H1 (cell line): Measurements from ENCODE around the gene LRRK1. TPM values are rescaled to one million over a fixed set of nuclear protein-coding genes. Genes with fewer than 3 reads are reported as not detected.

Source experiments
- CTCF ChIA-PET: fragments of 300-600 bp; sonication (Branson Sonifier 250); formaldehyde crosslinking; loops from one replicate; lab custom pipeline; 2021; ENCODE audit not compliant: partially characterized antibody; lab: Charles Lee
- POLR2A ChIA-PET: fragments of 300-600 bp; sonication (Branson Sonifier 250); formaldehyde crosslinking; loops from one replicate; lab custom pipeline; 2021; ENCODE audit warnings: inconsistent platforms; ENCODE audit not compliant: partially characterized antibody; lab: Charles Lee
- DNase-seq, 2 experiments: peaks; one replicate each; pipeline versions ENCODE4 v3.0.0 to v3.0.0-alpha.2; 2010 to 2022; ENCODE audit warnings: low spot score in 2 of 2, low read depth in 1 of 2, mixed read lengths in 1 of 2
- FAIRE-seq: peaks from 2 replicates; lab custom pipeline; 2011; peaks lifted over from hg19 to GRCh38; lab: Jason Lieb, UNC
- H2AFZ ChIP-seq: 2 replicates; pipeline ENCODE4 v1.8.1; 2012; ENCODE audit warnings: low read length, inconsistent platforms
- H2AK5ac ChIP-seq: 2 replicates; pipeline ENCODE4 v1.6.1; 2013; ENCODE audit warnings: low read depth, low read length
- H2BK120ac ChIP-seq: replicated peaks from 2 replicates; pipeline ENCODE3; 2013; ENCODE audit warnings: low read depth, low read length, inconsistent platforms
- H2BK12ac ChIP-seq: 2 replicates; pipeline ENCODE4 v1.6.1; 2013; ENCODE audit warnings: low read depth, low read length
- H2BK15ac ChIP-seq: 2 replicates; pipeline ENCODE4 v1.6.1; 2013; ENCODE audit warnings: low read length
- H2BK20ac ChIP-seq: 2 replicates; pipeline ENCODE4 v1.6.1; 2013; ENCODE audit warnings: low read length
- H2BK5ac ChIP-seq: 2 replicates; pipeline ENCODE4 v1.6.1; 2013; ENCODE audit warnings: low read depth, low read length
- H3K14ac ChIP-seq: 2 replicates; pipeline ENCODE4 v1.6.1; 2013; ENCODE audit warnings: inconsistent platforms; ENCODE audit not compliant: insufficient read length
- H3K18ac ChIP-seq: 2 replicates; pipeline ENCODE4 v1.6.1; 2013; ENCODE audit warnings: low read length; ENCODE audit errors: extremely low read depth
- H3K23ac ChIP-seq: 2 replicates; pipeline ENCODE4 v1.6.1; 2013; ENCODE audit warnings: inconsistent platforms; ENCODE audit not compliant: insufficient read length
- H3K23me2 ChIP-seq: 2 replicates; pipeline ENCODE4 v1.6.1; 2013; ENCODE audit warnings: low read depth, low read length
- H3K27ac ChIP-seq: 2 replicates; pipeline ENCODE4 v1.6.1; 2011; ENCODE audit warnings: low read depth, low read length, inconsistent platforms
- H3K27me3 ChIP-seq, 4 experiments: replicated peaks in 1 of 4; 1 replicate in 1 of 4; 2 replicates in 3 of 4; pipeline versions ENCODE4 v1.6.1 to v1.8.1; 2011 to 2013; ENCODE audit warnings: low read length in 3 of 4, mild to moderate bottlenecking in 3 of 4, inconsistent platforms in 2 of 4, mixed read lengths in 2 of 4, moderate library complexity in 1 of 4; ENCODE audit not compliant: control insufficient read depth in 3 of 4, insufficient read depth in 3 of 4; ENCODE audit errors: extremely low read depth in 1 of 4
- H3K36me3 ChIP-seq, 4 experiments: 2 replicates each; pipeline versions ENCODE4 v1.6.1 to v1.8.1; 2011 to 2013; ENCODE audit warnings: mild to moderate bottlenecking in 4 of 4, low read length in 3 of 4, moderate library complexity in 2 of 4, control low read depth in 1 of 4, inconsistent platforms in 1 of 4; ENCODE audit not compliant: insufficient read depth in 4 of 4, control insufficient read depth in 2 of 4
- H3K4ac ChIP-seq: replicated peaks from 2 replicates; pipeline ENCODE3; 2013; ENCODE audit warnings: low read length, low read depth, mixed read lengths, inconsistent platforms; ENCODE audit not compliant: insufficient read length
- H3K4me1 ChIP-seq, 4 experiments: replicated peaks in 1 of 4; 1 replicate in 1 of 4; 2 replicates in 3 of 4; pipeline versions ENCODE4 v1.6.1 to v1.8.1; 2011 to 2013; ENCODE audit warnings: low read length in 3 of 4, inconsistent platforms in 2 of 4, mixed read lengths in 1 of 4; ENCODE audit not compliant: insufficient read depth in 4 of 4, control insufficient read depth in 3 of 4
- H3K4me2 ChIP-seq, 2 experiments: 2 replicates each; pipeline versions ENCODE4 v1.6.1 to v1.8.1; 2011 to 2013; ENCODE audit warnings: low read depth in 2 of 2, low read length in 2 of 2, control low read depth in 1 of 2, inconsistent platforms in 1 of 2, mild to moderate bottlenecking in 1 of 2; ENCODE audit not compliant: insufficient read depth in 1 of 2
- H3K4me3 ChIP-seq, 4 experiments: fragments of 200-600, 300-600 bp in 1 of 4; sonication (generic), shearing (Covaris generic), sonication (Bioruptor Twin) in 1 of 4; 2 replicates each; pipeline versions ENCODE4 v1.5.1 to v1.8.1; 2011 to 2016; ENCODE audit warnings: low read length in 4 of 4, low read depth in 3 of 4, control low read depth in 2 of 4, inconsistent platforms in 2 of 4, mild to moderate bottlenecking in 2 of 4, mixed read lengths in 1 of 4, moderate library complexity in 1 of 4; ENCODE audit not compliant: insufficient read depth in 2 of 4; ENCODE audit errors: extremely low read depth in 1 of 4
- H3K56ac ChIP-seq: replicated peaks from 2 replicates; pipeline ENCODE3; 2013; ENCODE audit warnings: low read depth, mild to moderate bottlenecking, mixed read lengths, low read length, inconsistent platforms; ENCODE audit not compliant: insufficient read length
- H3K79me1 ChIP-seq: 2 replicates; pipeline ENCODE4 v1.6.1; 2013; ENCODE audit warnings: low read depth, low read length, control low read depth
- H3K79me2 ChIP-seq, 2 experiments: 2 replicates each; pipeline versions ENCODE4 v1.6.1 to v1.8.1; 2012 to 2013; ENCODE audit warnings: low read length in 2 of 2, mild to moderate bottlenecking in 2 of 2, inconsistent platforms in 1 of 2; ENCODE audit not compliant: insufficient read depth in 2 of 2, control insufficient read depth in 1 of 2
- H3K9ac ChIP-seq, 4 experiments: replicated peaks in 1 of 4; 1 replicate in 1 of 4; 2 replicates in 3 of 4; pipeline versions ENCODE4 v1.6.1 to v1.8.1; 2011 to 2013; ENCODE audit warnings: low read depth in 3 of 4, low read length in 3 of 4, control low read depth in 2 of 4, mild to moderate bottlenecking in 2 of 4, moderate library complexity in 2 of 4, inconsistent platforms in 1 of 4; ENCODE audit errors: extremely low read depth in 1 of 4
- H3K9me3 ChIP-seq, 2 experiments: 2 replicates each; pipeline versions ENCODE4 v1.6.1 to v1.8.1; 2012 to 2013; ENCODE audit warnings: mild to moderate bottlenecking in 2 of 2, moderate library complexity in 2 of 2, control low read depth in 1 of 2, inconsistent platforms in 1 of 2, low read depth in 1 of 2, low read length in 1 of 2, mixed read lengths in 1 of 2; ENCODE audit not compliant: insufficient read depth in 2 of 2
- H4K20me1 ChIP-seq, 2 experiments: replicated peaks in 1 of 2; 2 replicates each; pipeline versions ENCODE3 to v1.8.1; 2011 to 2013; ENCODE audit warnings: inconsistent platforms in 2 of 2, low read length in 2 of 2, mild to moderate bottlenecking in 1 of 2; ENCODE audit not compliant: insufficient read depth in 2 of 2, control insufficient read depth in 1 of 2
- H4K5ac ChIP-seq: 2 replicates; pipeline ENCODE4 v1.6.1; 2013; ENCODE audit warnings: low read length, low read depth, mixed read lengths, inconsistent platforms; ENCODE audit not compliant: insufficient read length
- H4K8ac ChIP-seq: 2 replicates; pipeline ENCODE4 v1.8.0; 2013; ENCODE audit warnings: mild to moderate bottlenecking, moderate library complexity, low read length, inconsistent platforms; ENCODE audit not compliant: insufficient read depth; ENCODE audit errors: extremely low read depth
- H4K91ac ChIP-seq: replicated peaks from 2 replicates; pipeline ENCODE3; 2013; ENCODE audit warnings: low read length, mixed read lengths, inconsistent platforms; ENCODE audit not compliant: insufficient read length
- RNF2 ChIP-seq: fragments of 200-900, 300-1000 bp; sonication (generic); IDR thresholded peaks from 2 replicates; pipeline ENCODE4 v1.7.1; 2016; ENCODE audit warnings: borderline replicate concordance, low read depth, mild to moderate bottlenecking, antibody characterized with exemption, low read length; ENCODE audit not compliant: poor library complexity, severe bottlenecking; ENCODE audit errors: missing control alignments
- WGBS, 2 experiments: shearing (Covaris generic) in 1 of 2; methylation state at CpG; one replicate each; pipeline versions ENCODE4 v1.1.6 to v1.1.7; 2013 to 2015; ENCODE audit warnings: low lambda C conversion rate in 2 of 2, mixed read lengths in 2 of 2, inconsistent platforms in 1 of 2, low coverage in 1 of 2, missing lambda C conversion rate in 1 of 2; ENCODE audit not compliant: insufficient replicate concordance in 2 of 2, insufficient coverage in 1 of 2, insufficient read length in 1 of 2; ENCODE audit errors: extremely low coverage in 1 of 2, missing lambda C conversion rate in 1 of 2; 5-methylcytosine and 5-hydroxymethylcytosine counted together
- polyA plus RNA-seq, 7 experiments: library from polyadenylated mRNA; depleted of rRNA in 3 of 7; stranded (reverse) in 5 of 7; unstranded in 2 of 7; fragments of >200 nt in 5 of 7; fragments of 200-250 nt in 2 of 7; gene quantifications; 1 replicate in 5 of 7; 2 replicates in 1 of 7; 4 replicates in 1 of 7; pipeline versions ENCODE4 v1.2.1 to v1.2.3, GENCODE V29; 2011 to 2013; ENCODE audit warnings: missing spikeins in 2 of 7, mixed read lengths in 2 of 7
- total RNA-seq: library from RNA; stranded (reverse); fragmentation: NEBNext Ultra II Directional; extraction: Animal tissue kit (Norgen Biotek cat#: 25700); gene quantifications from 2 replicates; pipeline ENCODE4 v1.2.1, GENCODE V29; 2021

Gene LRRK1
- total and polyA plus RNA-seq, 2 of the 8 experiments (the other 6 are each of a cell fraction or from before 2014, with no cell fraction given) = 1.2 to 3.6 TPM

GRCh38 chr15:101118116-101118515 is 199.0 kb downstream of the LRRK1 start:
- Histone ChIP-seq H4K20me1 (no peaks in the 10 kb centered on the region), H2BK120ac (no peak overlapping the region), H3K4me2 (no peak overlapping the region), H3K27ac (no peak overlapping the region), H3K36me3 (no peaks in the 10 kb centered on the region), H3K9ac (no peak overlapping the region), H2AFZ (no peak overlapping the region), H2BK15ac (no peak overlapping the region), H3K27me3 (no peaks in the 10 kb centered on the region; a peak in 1 of 7 replicates), H3K79me1 (no peaks in the 10 kb centered on the region), H3K9me3 (no peaks in the 10 kb centered on the region), H4K8ac (no peak overlapping the region), H2BK5ac (no peak overlapping the region), H3K14ac (no peak overlapping the region), H3K23ac (no peak overlapping the region), H3K56ac (no peak overlapping the region), H3K4ac (no peak overlapping the region), H2AK5ac (no peak overlapping the region), H3K4me3 (no peak overlapping the region), H2BK20ac (no peak overlapping the region), H3K18ac (no peak overlapping the region), H3K23me2 (no peaks in the 10 kb centered on the region), H4K5ac (no peak overlapping the region), H3K4me1 (peaks cover 0 to 12% (median 8%) of the 10 kb centered on the region in 4 experiments; a peak in 6 of 7 replicates), H2BK12ac (no peak overlapping the region), H3K79me2 (no peaks in the 10 kb centered on the region), H4K91ac (no peak overlapping the region)
- ChIA-PET POLR2A (interaction anchor here (0.7 to 1.2 kb wide), 2 partner anchors 133 to 136 kb away, joined by 4 read pairs; partner anchors contain the start of gene CHSY1), CTCF (interaction anchor here (0.6 to 2.3 kb wide), 21 partner anchors 10 to 168 kb away, joined by 3 to 11 read pairs (median 4); no protein-coding TSS in a partner anchor)
- DNase-seq (no peak), FAIRE-seq (no peak)
- 92% methylated on average over 9 of the region's 9 CpGs; no CpG with 5 or more reads in 1 of the 2 experiments for WGBS, 2 experiments
- no peak for TF ChIP-seq RNF2
